GM03348 (cell line): Measurements from ENCODE around the gene AHDC1.
"Not testable (repeated sequence)": the region's sequence is repeated elsewhere in the genome, so short reads cannot be mapped to it uniquely, and the experiment has no call there.

Experiments
- DNase-seq: peaks from one replicate; pipeline ENCODE4 v3.0.0; 2012; ENCODE audit warnings: low spot score

Gene AHDC1

GRCh38 chr1:27552911-27553420 lies 51.0 kb downstream of the AHDC1 start:
- DNase-seq = no peak

GRCh38 chr1:27551953-27552312 lies 52.0 kb downstream of the AHDC1 start:
- no peak for DNase-seq

- DNase-seq = no peak
Observed at GRCh38 chr1:27551170-27551952, 52.6 kb downstream of the AHDC1 start.

- DNase-seq = no peak
Observed at GRCh38 chr1:27550510-27551169, 53.3 kb downstream of the AHDC1 start.

GRCh38 chr1:27549807-27550408 lies 54.0 kb downstream of the AHDC1 start:
- no peak for DNase-seq

- DNase-seq = no peak
Observed at GRCh38 chr1:27548858-27549719, 54.9 kb downstream of the AHDC1 start.

- no peak for DNase-seq
Observed at GRCh38 chr1:27548136-27548853, 55.6 kb downstream of the AHDC1 start.

- DNase-seq = no peak
Observed at GRCh38 chr1:27547220-27548116, 56.5 kb downstream of the AHDC1 start.

- no peak for DNase-seq
Observed at GRCh38 chr1:27545876-27546275, 58.1 kb downstream of the AHDC1 start.

GRCh38 chr1:27545271-27545670 lies 58.7 kb downstream of the AHDC1 start:
- DNase-seq = peak; percentile 90

- DNase-seq = no peak
Observed at GRCh38 chr1:27544834-27545233, 59.1 kb downstream of the AHDC1 start.

GRCh38 chr1:27543284-27543683 lies 60.7 kb downstream of the AHDC1 start:
- DNase-seq = no peak

GRCh38 chr1:27542463-27543273 lies 61.3 kb downstream of the AHDC1 start:
- DNase-seq = no peak

- DNase-seq = peak; percentile 71
Observed at GRCh38 chr1:27539901-27540861, 63.8 kb downstream of the AHDC1 start.

GRCh38 chr1:27538793-27539192 lies 65.2 kb downstream of the AHDC1 start:
- DNase-seq = peak; percentile 87

GRCh38 chr1:27538305-27538676 lies 65.7 kb downstream of the AHDC1 start:
- not testable (repeated sequence) for DNase-seq

- peak; percentile 85 for DNase-seq
Observed at GRCh38 chr1:27536767-27537166, 67.2 kb downstream of the AHDC1 start.

GRCh38 chr1:27536010-27536757 lies 67.8 kb downstream of the AHDC1 start:
- no peak for DNase-seq
